GM12878 (cell line): ENCODE data around the gene ENOX2. TPM values are rescaled to one million over a fixed set of nuclear protein-coding genes. Genes with fewer than 3 reads are reported as not detected.

ENCODE experiments used
- BACH1 ChIP-seq: fragments of 450-650 bp; IDR thresholded peaks from 2 replicates; pipeline ENCODE4 v1.6.1; 2017; ENCODE audit warnings: mild to moderate bottlenecking, borderline replicate concordance
- BCLAF1 ChIP-seq: fragments of 450-650 bp; IDR thresholded peaks from 2 replicates; pipeline ENCODE4 v1.6.1; 2017; ENCODE audit warnings: antibody characterized with exemption, mild to moderate bottlenecking, moderate library complexity
- GATAD2B ChIP-seq: fragments of 450-650 bp; conservative IDR thresholded peaks from 2 replicates; pipeline ENCODE4 v1.6.1; 2017; ENCODE audit warnings: low read depth, mild to moderate bottlenecking, moderate library complexity
- HSF1 ChIP-seq: fragments of 150-350 bp; IDR thresholded peaks from 2 replicates; pipeline ENCODE4 v1.6.1; 2014; ENCODE audit warnings: mild to moderate bottlenecking, low read depth, low read length
- IRF5 ChIP-seq: fragments of 450-650 bp; IDR thresholded peaks from 2 replicates; pipeline ENCODE4 v1.6.1; 2017; ENCODE audit warnings: borderline replicate concordance
- MEF2A ChIP-seq: IDR thresholded peaks from 2 replicates; pipeline ENCODE4 v1.6.1; 2011; ENCODE audit warnings: low read depth, mild to moderate bottlenecking, low read length, moderate library complexity; ENCODE audit not compliant: insufficient read depth
- NFXL1 ChIP-seq: fragments of 450-650 bp; IDR thresholded peaks from 2 replicates; pipeline ENCODE4 v1.6.1; 2017; ENCODE audit warnings: antibody characterized with exemption, mild to moderate bottlenecking, borderline replicate concordance
- RB1 ChIP-seq: fragments of 450-650 bp; formaldehyde crosslinking; IDR thresholded peaks from 2 replicates; pipeline ENCODE4 v1.6.1; 2017; ENCODE audit warnings: mild to moderate bottlenecking, borderline replicate concordance
- SIX5 ChIP-seq: IDR thresholded peaks from 2 replicates; pipeline ENCODE4 v1.6.1; 2011; ENCODE audit warnings: mild to moderate bottlenecking, low read depth, low read length, moderate library complexity; ENCODE audit not compliant: severe bottlenecking
- TCF12 ChIP-seq: IDR thresholded peaks from 2 replicates; pipeline ENCODE4 v1.6.1; 2011; ENCODE audit warnings: low read depth, mild to moderate bottlenecking, low read length
- USF2 ChIP-seq: IDR thresholded peaks from 2 replicates; pipeline ENCODE4 v1.6.1; 2011; ENCODE audit warnings: low read depth, low read length, improper control_type of control experiment, borderline replicate concordance
- ZBED1 ChIP-seq: IDR thresholded peaks from 2 replicates; pipeline ENCODE4 v1.6.1; 2016; ENCODE audit warnings: borderline replicate concordance
- ZSCAN29 ChIP-seq: fragments of 450-650 bp; IDR thresholded peaks from 2 replicates; pipeline ENCODE4 v1.6.1; 2017; ENCODE audit warnings: mild to moderate bottlenecking, moderate library complexity
- polyA plus RNA-seq, 11 experiments: library from polyadenylated mRNA; depleted of rRNA in 4 of 11; unstranded in 6 of 11; stranded (reverse) in 5 of 11; fragments of >200 nt; fragmentation: Nextera tagmentation in 4 of 11; fragmentation: Illumina TruSeq in 1 of 11; extraction: Ambion mirVana in 4 of 11; extraction: Trizol in 1 of 11; gene quantifications; 1 replicate in 1 of 11; 2 replicates in 10 of 11; pipeline versions ENCODE4 v1.2.1 to v1.2.3, GENCODE V29; 2011 to 2016; ENCODE audit warnings: inconsistent platforms in 2 of 11, missing spikeins in 2 of 11, low read depth in 1 of 11
- total RNA-seq, 4 experiments: library from RNA; depleted of rRNA in 3 of 4; stranded (reverse); fragments of >200 nt in 3 of 4; fragmentation: Illumina TruSeq in 1 of 4; extraction: Trizol in 1 of 4; gene quantifications; 2 replicates each; pipeline versions ENCODE4 v1.2.1 to v1.2.3, GENCODE V29; 2013 to 2021
- TF ChIP-seq, protein P1 (sequence below): IDR thresholded peaks from 2 replicates; pipeline ENCODE4 v1.6.1; 2012; ENCODE audit warnings: low read length, inconsistent platforms
- TF ChIP-seq, protein P2 (sequence below): IDR thresholded peaks from 2 replicates; pipeline ENCODE4 v1.6.1; 2011; ENCODE audit warnings: mild to moderate bottlenecking, low read depth, low read length, moderate library complexity; ENCODE audit not compliant: insufficient replicate concordance
- TF ChIP-seq, protein P3 (sequence below): fragments of 450-650 bp; IDR thresholded peaks from 2 replicates; pipeline ENCODE4 v1.6.1; 2017; ENCODE audit warnings: mild to moderate bottlenecking, low read depth, inconsistent platforms; ENCODE audit not compliant: poor library complexity, severe bottlenecking
- TF ChIP-seq, protein P4 (sequence below): IDR thresholded peaks from 2 replicates; pipeline ENCODE4 v1.6.1; 2011; ENCODE audit warnings: borderline replicate concordance, low read depth, mild to moderate bottlenecking, moderate library complexity, mixed read lengths, low read length; ENCODE audit not compliant: insufficient read depth; ENCODE audit errors: extremely low read length

The ENOX2 gene
- total and polyA plus RNA-seq, 10 of the 15 experiments (the other 5 are each of a cell fraction or from before 2014, with no cell fraction given): 3.2 to 13.0 (median 7.7) TPM

DNA sequence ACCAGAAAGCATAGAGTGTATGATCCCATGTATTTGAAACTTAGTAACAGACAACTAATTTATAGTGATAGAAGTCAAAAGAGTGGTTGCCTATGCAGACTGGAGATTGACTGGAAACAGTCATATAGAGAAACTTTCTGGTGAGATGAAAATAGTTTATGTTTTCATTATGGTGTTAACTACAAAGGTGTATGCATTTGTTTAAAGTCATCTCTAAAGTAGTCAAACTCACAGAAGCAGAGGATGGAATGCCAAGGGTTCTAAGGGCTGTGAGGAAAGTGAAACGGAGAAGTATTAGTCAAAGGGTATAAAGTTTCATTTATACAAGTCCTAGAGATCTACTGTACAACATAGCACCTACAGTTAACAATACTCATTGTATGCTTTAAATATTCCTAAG lies 45.8 kb downstream of the ENOX2 start (continued):
- no peak for TF ChIP-seq USF2
- TF ChIP-seq, protein P1, sequence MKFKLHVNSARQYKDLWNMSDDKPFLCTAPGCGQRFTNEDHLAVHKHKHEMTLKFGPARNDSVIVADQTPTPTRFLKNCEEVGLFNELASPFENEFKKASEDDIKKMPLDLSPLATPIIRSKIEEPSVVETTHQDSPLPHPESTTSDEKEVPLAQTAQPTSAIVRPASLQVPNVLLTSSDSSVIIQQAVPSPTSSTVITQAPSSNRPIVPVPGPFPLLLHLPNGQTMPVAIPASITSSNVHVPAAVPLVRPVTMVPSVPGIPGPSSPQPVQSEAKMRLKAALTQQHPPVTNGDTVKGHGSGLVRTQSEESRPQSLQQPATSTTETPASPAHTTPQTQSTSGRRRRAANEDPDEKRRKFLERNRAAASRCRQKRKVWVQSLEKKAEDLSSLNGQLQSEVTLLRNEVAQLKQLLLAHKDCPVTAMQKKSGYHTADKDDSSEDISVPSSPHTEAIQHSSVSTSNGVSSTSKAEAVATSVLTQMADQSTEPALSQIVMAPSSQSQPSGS: 0 out of 2 replicates have a peak, but pooled peaks have one; percentile 48
- TF ChIP-seq, protein P2, sequence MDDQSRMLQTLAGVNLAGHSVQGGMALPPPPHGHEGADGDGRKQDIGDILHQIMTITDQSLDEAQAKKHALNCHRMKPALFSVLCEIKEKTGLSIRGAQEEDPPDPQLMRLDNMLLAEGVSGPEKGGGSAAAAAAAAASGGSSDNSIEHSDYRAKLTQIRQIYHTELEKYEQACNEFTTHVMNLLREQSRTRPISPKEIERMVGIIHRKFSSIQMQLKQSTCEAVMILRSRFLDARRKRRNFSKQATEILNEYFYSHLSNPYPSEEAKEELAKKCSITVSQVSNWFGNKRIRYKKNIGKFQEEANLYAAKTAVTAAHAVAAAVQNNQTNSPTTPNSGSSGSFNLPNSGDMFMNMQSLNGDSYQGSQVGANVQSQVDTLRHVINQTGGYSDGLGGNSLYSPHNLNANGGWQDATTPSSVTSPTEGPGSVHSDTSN: no peak
- no peak for TF ChIP-seq NFXL1
- no peak for TF ChIP-seq ZSCAN29
- no peak for TF ChIP-seq TCF12
- TF ChIP-seq MEF2A: peak; percentile 81
- TF ChIP-seq ZBED1: no peak
- no peak for TF ChIP-seq IRF5
- no peak for TF ChIP-seq GATAD2B
- TF ChIP-seq, protein P3, sequence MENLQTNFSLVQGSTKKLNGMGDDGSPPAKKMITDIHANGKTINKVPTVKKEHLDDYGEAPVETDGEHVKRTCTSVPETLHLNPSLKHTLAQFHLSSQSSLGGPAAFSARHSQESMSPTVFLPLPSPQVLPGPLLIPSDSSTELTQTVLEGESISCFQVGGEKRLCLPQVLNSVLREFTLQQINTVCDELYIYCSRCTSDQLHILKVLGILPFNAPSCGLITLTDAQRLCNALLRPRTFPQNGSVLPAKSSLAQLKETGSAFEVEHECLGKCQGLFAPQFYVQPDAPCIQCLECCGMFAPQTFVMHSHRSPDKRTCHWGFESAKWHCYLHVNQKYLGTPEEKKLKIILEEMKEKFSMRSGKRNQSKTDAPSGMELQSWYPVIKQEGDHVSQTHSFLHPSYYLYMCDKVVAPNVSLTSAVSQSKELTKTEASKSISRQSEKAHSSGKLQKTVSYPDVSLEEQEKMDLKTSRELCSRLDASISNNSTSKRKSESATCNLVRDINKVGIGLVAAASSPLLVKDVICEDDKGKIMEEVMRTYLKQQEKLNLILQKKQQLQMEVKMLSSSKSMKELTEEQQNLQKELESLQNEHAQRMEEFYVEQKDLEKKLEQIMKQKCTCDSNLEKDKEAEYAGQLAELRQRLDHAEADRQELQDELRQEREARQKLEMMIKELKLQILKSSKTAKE: no peak
- no peak for TF ChIP-seq BACH1
- no peak for TF ChIP-seq RB1
- TF ChIP-seq HSF1: no peak
- TF ChIP-seq SIX5: no peak
- TF ChIP-seq, protein P4, sequence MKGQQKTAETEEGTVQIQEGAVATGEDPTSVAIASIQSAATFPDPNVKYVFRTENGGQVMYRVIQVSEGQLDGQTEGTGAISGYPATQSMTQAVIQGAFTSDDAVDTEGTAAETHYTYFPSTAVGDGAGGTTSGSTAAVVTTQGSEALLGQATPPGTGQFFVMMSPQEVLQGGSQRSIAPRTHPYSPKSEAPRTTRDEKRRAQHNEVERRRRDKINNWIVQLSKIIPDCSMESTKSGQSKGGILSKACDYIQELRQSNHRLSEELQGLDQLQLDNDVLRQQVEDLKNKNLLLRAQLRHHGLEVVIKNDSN: no peak
- TF ChIP-seq BCLAF1: no peak
